ENCODE measurements around the gene CCDC157.
A peak's percentile ranks its signal among the peaks of the same experiment; 100 is the strongest.

The CCDC157 gene

GRCh38 chr22:30425616-30426387 is 69.0 kb downstream of the CCDC157 start, which contains the start of gene MTFP1 (continued):
- TF ChIP-seq ZNF133 (tag by site-specific recombination; IDR thresholded peaks at IDR 0.05), result no peak
- TF ChIP-seq ZNF398 (tag by site-specific recombination; IDR thresholded peaks at IDR 0.05), result no peak
- TF ChIP-seq ZNF629 (tag by site-specific recombination; IDR thresholded peaks at IDR 0.05), result no peak; the same call in 1 of the 2 replicates
- TF ChIP-seq ZNF558 (tag by site-specific recombination; IDR thresholded peaks at IDR 0.05), result no peak
- no peak for TF ChIP-seq ZNF24 (tag by site-specific recombination; IDR thresholded peaks at IDR 0.05)
- no peak for TF ChIP-seq ZNF654 (tag by site-specific recombination; IDR thresholded peaks at IDR 0.05; ENCODE audit: low read depth)
- TF ChIP-seq ZNF473 (tag by site-specific recombination; IDR thresholded peaks at IDR 0.05), result no peak
- peak; percentile 49; the same call in 1 of the 2 replicates for TF ChIP-seq ZNF341 (tag by site-specific recombination; IDR thresholded peaks at IDR 0.05; ENCODE audit: low read depth)
- no peak for TF ChIP-seq SETDB1 (IDR thresholded peaks at IDR 0.05; ENCODE audit: insufficient read length, low read length)
- TF ChIP-seq ZNF76 (tag by site-specific recombination; IDR thresholded peaks at IDR 0.05; ENCODE audit: borderline replicate concordance, low read depth), result no peak
- TF ChIP-seq ZNF501 (tag by site-specific recombination; IDR thresholded peaks at IDR 0.05), result 0 out of 2 replicates have a peak, but pooled peaks have one; percentile 28
- no peak for TF ChIP-seq OSR2 (tag by site-specific recombination; IDR thresholded peaks at IDR 0.05)
- TF ChIP-seq ZNF830 (tag by site-specific recombination; IDR thresholded peaks at IDR 0.05; ENCODE audit: low read depth), result no peak
- no peak for TF ChIP-seq PRDM4 (tag by site-specific recombination; IDR thresholded peaks at IDR 0.05)
- TF ChIP-seq ZNF146 (tag by site-specific recombination; IDR thresholded peaks at IDR 0.05), result no peak
- TF ChIP-seq ZNF529 (tag by site-specific recombination; IDR thresholded peaks at IDR 0.05; ENCODE audit: insufficient replicate concordance), result no peak
- no peak for TF ChIP-seq ZNF621 (tag by site-specific recombination; IDR thresholded peaks at IDR 0.05)
- no peak for TF ChIP-seq ZNF677 (tag by site-specific recombination; IDR thresholded peaks at IDR 0.05)
- TF ChIP-seq PATZ1 (tag by site-specific recombination; IDR thresholded peaks at IDR 0.05), result peak; percentile 76
- TF ChIP-seq ZBTB8A (tag by site-specific recombination; IDR thresholded peaks at IDR 0.05), result peak; percentile 48; the same call in 1 of the 2 replicates
- TF ChIP-seq ZNF623 (tag by site-specific recombination; IDR thresholded peaks at IDR 0.05), result no peak
- TF ChIP-seq PRDM10 (tag by site-specific recombination; IDR thresholded peaks at IDR 0.05), result peak; percentile 76
- no peak for TF ChIP-seq PRDM6 (tag by site-specific recombination; IDR thresholded peaks at IDR 0.05)
- no peak for TF ChIP-seq ZNF19 (tag by site-specific recombination; IDR thresholded peaks at IDR 0.05; ENCODE audit: low read depth)
- TF ChIP-seq ZNF626 (tag by site-specific recombination; IDR thresholded peaks at IDR 0.05), result no peak
- TF ChIP-seq ZSCAN4 (tag by site-specific recombination; IDR thresholded peaks at IDR 0.05), result no peak
